ENCODE results near the gene FGD1. TPM values are rescaled to one million over a fixed set of nuclear protein-coding genes. Genes with fewer than 3 reads are reported as not detected.

The FGD1 gene
- total RNA-seq, 1 donor, result 10.4 TPM

GRCh38 chrX:54419559-54420302, 76.3 kb downstream of the FGD1 start:
- no peak overlapping the region for H3K4me3 ChIP-seq (ENCODE audit: low read depth, low read length)
- no peak for DNase-seq (ENCODE audit: low read depth)
- no peak for TF ChIP-seq CTCF (IDR thresholded peaks at IDR 0.05; ENCODE audit: insufficient read depth, low read depth, low read length)

GRCh38 chrX:54416965-54417364, 79.1 kb downstream of the FGD1 start:
- DNase-seq (ENCODE audit: low read depth), result no peak
- no peak for TF ChIP-seq CTCF (IDR thresholded peaks at IDR 0.05; ENCODE audit: insufficient read depth, low read depth, low read length)
- no peak overlapping the region for H3K4me3 ChIP-seq (ENCODE audit: low read depth, low read length)

- DNase-seq (ENCODE audit: low read depth), result peak; percentile 29
- TF ChIP-seq CTCF (IDR thresholded peaks at IDR 0.05; ENCODE audit: insufficient read depth, low read depth, low read length), result no peak
- no peak overlapping the region for H3K4me3 ChIP-seq (ENCODE audit: low read depth, low read length)
These were observed 80.3 kb downstream of the FGD1 start for GRCh38 chrX:54415534-54416350.

- no peak overlapping the region for H3K4me3 ChIP-seq (ENCODE audit: low read depth, low read length)
- TF ChIP-seq CTCF (IDR thresholded peaks at IDR 0.05; ENCODE audit: insufficient read depth, low read depth, low read length), result no peak
- DNase-seq (ENCODE audit: low read depth), result peak; percentile 31
These were observed 82.3 kb downstream of the FGD1 start for GRCh38 chrX:54413753-54414152.

- no peak for DNase-seq (ENCODE audit: low read depth)
- H3K4me3 ChIP-seq (ENCODE audit: low read depth, low read length), result no peak overlapping the region
- no peak for TF ChIP-seq CTCF (IDR thresholded peaks at IDR 0.05; ENCODE audit: insufficient read depth, low read depth, low read length)
These were observed 84.3 kb downstream of the FGD1 start for GRCh38 chrX:54411732-54412131.

- H3K4me3 ChIP-seq (ENCODE audit: low read depth, low read length), result no peak overlapping the region
- TF ChIP-seq CTCF (IDR thresholded peaks at IDR 0.05; ENCODE audit: insufficient read depth, low read depth, low read length), result no peak
- no peak for DNase-seq (ENCODE audit: low read depth)
These were observed 88.8 kb downstream of the FGD1 start for GRCh38 chrX:54407266-54407665.
